ENCODE results near the gene TLCD5.

Gene TLCD5

DNA sequence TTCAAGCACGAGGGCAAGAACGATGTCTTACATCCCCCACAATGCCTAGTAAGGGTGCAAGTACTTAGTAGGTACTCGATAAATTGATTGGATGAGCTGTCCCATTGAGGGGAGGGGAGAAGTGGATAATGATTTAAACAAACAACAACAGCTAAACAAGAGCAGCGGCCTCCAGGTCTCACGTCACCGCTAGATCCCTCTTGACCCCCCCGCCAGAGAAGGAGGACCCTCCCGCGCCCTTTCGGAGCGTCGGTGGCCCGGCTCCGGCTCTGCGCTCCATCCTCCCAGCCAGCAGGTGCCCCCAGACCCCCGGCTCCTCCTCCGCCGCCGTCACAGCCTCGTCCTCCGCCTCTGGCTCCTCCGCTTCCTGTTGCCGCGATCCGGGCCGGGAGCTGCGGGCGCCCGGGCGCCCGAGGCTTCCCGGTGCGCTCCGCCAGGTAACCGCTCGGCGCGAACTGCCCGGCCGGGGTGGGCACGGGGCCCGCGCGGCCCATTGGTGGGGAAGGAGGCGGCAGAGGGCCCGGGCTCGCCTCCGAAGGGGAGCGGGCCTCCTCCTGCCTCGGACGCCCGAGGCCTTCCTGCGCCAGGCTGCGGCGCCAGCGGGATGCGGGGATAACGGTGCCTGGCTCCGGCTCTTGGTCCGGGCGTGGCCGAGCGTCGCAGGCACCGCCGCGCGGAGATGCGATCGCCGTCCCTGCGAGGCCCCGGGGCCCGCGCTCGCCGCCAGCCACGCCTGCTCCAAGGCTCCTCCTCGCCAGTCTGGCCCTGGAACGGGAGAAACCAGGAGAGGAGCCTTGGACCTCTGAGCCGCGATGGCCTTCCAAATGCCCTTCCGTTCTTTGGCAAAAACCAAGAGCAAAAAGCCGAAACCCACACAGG, at the start of gene TLCD5:
TSS of gene TLCD5 (plus strand) at position 368 of the 879 bp plus-strand sequence. CDS start 2,143 bp downstream, outside the sequence.
- no peak for DNase-seq (ENCODE audit: low read depth, low spot score)

DNA sequence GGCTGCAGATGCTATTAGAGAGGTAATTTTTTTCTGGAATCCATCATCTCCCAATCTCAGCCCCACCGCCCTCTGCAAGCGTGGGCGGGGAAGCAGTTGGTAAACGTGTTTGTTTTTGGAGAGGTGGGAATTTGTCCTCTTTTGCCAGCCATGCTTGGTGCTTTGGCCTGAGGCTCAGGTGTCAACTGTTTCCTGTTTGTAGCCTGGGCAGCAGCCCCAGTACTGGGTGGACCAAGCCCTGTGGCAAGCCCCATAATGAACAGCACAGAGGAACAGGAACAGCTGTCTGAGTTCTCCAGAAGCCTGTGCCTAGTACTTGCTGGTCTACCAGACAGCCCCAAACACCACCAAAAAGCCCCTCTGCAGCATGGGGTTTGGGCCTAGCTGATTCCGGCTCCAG, 45.6 kb upstream of the TLCD5 start:
- no peak for DNase-seq (ENCODE audit: low read depth, low spot score)

DNA sequence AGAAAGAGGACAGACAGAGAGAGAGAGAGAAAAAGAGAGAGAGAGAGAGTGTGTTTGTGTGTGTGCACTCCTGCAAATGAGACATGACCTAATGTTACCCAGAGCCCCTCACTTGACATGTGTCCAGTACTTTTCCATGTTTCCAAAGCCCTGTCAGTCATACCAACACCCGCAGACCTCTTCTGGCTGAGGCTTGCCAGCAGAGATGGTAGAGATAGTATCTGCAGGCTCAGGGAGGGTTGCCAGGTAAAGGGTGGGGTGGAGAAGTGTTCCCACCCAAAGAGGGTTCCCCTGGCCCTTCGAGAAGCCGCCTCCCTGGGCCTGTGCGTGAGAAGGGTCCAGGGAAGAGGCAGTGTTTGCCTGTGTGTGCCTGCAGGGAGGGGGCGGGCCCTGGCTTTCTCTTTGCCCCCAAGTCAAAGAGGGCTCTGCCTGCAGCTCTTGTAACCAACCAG, 44.5 kb upstream of the TLCD5 start:
- DNase-seq (ENCODE audit: low read depth, low spot score) = no peak

DNA sequence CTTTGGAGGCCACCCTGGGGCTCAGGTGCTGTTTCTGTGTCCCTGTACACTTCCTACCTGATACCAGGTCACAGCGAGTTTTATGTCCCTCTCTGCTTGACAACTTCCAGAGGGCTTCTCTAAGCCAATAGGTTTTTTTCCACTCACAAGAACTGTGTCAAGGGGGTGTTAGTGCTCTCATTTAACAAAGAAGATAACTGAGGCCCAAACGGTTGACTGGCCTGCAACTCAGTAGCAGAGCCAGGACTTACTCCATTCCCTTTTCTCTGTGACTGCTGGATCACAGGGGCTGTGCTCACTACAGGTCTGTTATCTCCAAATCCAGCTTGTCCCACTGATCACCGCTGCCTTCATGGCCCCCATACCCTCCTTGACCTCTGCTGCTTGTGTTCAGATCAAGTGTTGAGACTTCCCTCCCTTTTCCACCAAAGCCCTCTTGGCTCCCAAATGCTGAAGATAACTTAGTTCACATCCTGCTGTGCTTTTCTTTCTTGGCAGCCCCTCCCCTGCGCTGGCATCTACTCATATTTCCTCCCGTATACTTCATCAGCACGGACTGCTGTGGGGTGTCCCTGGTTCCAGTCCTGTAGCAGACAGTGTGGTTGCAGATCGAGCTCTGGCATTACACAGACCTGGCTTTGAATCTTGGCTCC, 43.8 kb upstream of the TLCD5 start:
- DNase-seq (ENCODE audit: low read depth, low spot score) = no peak

DNA sequence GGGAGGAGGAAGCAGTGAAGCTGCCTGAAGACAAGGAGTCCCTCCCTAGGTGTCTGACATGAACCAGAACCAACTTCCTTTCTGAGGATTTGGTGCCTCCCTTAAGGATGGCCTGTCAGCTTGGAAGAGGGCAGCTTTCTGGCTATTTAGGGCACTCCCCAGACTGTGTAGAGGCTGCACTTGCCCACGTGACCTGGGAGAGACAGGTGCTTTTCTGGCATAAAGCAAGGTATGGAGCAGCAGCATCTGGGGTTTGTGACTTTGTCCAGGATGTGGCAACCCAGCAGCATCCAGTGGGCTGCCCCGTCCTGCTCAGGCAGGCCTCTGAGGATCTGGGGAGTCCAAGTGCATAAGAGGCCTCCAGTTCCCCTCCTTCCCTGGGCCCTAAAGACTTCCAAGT, 42.0 kb upstream of the TLCD5 start:
- no peak for DNase-seq (ENCODE audit: low read depth, low spot score)

DNA sequence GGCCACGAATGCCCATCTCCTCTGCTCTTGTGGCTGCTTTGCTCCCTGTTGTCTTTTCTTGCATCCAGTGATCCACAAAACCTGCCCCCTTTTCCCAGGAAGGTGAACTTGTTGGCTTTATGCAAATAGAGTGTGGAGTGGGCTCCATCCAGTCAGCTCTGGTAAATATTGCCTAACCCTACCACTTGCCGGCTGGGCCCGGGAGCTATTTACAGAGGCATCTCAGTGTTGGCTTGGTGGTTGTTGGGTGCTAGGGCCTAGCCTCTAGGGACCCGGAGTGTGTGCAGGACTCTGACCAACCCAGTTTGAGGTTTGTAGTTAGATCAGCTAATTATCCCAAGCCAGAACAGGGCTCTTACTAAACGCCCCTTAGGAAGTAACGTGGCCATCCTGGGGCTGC, 40.8 kb upstream of the TLCD5 start:
- no peak for DNase-seq (ENCODE audit: low read depth, low spot score)

DNA sequence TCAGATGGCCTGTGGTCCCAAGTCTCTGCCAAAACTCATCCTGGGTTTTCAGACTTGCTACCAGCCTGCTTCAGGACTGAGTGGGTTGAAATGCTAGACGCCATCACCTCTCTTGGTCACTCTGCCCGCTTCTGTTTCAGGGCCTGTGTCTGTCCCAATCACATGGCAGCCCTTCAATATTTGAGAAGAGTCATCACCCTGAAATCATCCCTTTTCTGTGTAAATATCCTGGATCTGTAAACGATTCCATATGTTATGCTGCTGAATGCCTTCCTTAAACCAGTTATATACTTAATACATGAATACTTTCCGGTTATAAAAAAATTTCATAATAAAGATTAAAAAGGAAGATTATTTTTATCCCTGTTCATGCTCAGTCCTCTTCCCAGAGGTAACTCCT, 39.8 kb upstream of the TLCD5 start:
- no peak for DNase-seq (ENCODE audit: low read depth, low spot score)

DNA sequence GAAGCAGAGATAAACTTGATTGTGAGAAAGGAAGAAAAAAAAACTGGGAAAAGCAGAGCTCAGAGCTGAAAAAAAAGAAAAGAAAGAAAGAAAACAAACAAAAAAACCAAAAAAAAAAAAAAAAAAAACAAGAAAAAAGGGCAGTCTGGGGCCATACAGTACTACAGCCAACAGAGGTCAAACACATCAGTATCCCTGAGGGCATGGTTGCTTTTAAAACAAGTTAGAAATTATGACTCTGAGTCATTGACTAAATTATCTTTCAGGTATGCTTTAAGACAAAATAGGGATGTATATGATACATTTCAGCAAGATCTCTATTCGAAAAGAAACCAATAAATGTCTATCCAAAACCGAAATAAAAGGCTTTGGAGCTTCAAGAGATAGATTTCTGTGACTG, 37.1 kb upstream of the TLCD5 start:
- no peak for DNase-seq (ENCODE audit: low read depth, low spot score)

DNA sequence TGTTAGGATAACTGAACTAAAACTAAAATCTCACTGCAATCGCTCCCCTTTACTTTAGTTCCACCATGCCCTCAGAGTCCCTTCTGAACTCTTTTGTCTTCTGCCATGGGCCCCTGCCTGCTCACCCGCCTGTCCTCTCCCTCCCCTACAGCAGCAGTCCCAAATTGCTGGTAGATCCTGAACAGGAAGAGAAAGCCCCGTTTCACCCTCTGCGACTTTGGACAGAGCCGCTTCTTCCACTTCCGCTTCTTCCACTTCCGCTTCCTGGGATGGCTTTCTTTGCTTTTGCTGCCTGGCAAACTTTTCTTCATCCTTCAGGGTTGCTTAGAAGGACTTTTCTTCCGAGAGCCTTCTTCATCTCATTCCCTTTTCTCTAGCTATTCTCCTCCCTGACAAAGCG, 35.7 kb upstream of the TLCD5 start:
- DNase-seq (ENCODE audit: low read depth, low spot score) = no peak

DNA sequence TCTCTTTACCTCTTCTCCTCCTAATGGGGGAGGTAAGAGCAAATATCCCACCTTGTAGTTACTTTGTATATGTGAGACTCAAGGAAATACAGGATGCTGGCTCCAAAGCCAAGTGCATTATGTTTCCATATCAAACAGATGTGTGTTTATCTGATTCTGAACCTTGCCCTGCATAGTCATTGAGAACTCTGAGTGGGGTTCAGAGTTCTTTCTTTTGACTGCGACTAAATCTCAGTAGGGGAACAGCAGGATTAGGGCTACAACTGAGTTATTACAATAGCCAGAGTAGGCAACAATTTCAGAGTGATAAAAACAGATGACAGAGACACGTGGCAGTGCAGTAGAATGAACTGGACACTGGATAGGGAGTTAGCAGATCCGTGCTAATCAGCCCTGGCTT, 34.1 kb upstream of the TLCD5 start:
- no peak for DNase-seq (ENCODE audit: low read depth, low spot score)

DNA sequence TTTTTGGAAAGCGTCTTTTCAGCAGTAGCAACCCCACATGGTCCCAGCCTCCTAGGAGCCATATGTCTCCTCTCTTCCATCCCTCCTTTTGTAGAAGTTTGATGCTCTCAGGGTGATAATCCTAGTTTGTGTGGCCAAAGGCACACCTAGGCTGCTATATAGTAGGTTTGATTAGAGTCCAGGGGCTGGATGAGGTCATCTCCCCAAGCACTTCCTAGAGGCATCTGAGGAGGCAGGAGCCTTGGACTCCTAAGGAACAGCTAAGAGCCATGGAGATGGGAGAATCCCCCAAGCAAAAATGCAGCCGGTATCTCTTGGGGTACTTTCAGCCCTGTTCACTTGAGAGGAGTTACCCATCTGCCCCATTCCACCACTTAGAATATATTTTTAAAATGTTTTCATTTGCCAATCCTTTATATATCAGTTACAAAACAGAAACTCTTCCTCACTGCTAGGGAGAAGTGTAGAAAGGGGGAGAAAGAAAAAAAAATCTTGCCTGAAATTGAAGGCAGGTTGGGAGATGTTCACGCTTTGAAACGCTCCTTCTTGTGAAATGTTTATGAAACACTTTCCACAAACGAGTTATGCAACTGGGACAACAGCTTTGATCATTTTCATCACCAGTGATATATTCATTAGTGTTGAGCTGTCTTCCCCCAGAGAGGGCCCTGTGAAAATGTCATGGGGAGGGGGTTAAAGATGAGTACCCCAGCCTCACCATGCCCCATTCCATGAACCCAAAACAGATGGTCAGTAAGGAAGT, 31.9 kb upstream of the TLCD5 start:
- DNase-seq (ENCODE audit: low read depth, low spot score) = no peak

DNA sequence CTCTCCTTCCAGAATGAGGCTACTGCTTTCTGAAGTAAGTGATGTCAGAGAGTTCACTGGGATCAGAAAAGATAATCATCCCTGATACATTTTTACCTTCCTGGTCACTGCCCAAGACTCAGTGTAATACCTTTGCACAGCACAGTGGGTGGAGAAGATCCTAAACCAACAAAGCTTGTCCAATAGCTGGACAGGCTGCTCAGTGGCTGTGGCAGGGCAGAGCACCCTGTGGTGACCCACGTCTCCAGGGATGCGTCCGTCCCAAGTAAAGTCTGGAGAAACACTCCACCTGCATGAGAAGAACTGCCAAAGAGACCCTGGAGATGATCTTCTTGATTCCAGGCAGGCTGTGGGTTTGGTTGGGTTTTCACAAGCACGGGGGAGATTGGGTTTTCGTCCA, 31.0 kb upstream of the TLCD5 start:
- DNase-seq (ENCODE audit: low read depth, low spot score) = no peak

DNA sequence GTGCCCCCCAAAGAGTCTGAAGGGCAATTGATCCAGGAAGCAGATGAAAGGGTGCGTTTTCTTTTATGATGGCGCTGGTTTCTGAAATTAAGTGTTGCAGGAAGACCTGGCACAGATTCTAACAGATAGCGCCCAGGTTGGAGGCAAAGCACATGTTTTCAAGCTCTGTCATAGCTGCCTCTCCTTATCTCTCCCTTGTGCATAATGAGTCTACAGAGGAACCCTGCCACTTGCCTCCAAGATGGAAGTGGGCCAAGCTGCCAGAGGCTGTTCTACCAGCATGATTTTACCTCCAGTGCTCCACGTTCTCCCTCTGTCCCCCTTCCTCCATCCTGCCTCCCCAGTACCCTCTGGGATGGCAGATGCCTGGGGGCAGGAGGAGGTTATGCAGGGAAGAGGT, 30.0 kb upstream of the TLCD5 start:
- no peak for DNase-seq (ENCODE audit: low read depth, low spot score)

DNA sequence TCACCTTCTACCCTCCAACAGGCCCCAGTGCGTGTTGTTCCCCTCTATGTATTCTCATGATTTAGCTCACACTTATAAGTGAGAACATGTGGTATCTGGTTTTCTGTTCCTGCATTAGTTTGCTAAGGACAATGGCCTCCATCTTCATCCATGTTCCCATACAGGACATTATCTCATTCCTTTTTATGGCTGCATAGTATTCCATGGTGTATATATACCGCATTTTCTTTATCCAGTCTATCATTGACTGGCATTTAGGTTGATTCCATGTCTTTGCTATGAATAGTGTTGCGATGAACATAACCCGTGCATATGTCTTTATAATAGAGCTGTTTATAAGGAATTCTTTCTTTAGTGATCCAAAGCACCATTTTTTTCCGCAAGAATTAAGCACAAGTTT, 28.5 kb upstream of the TLCD5 start:
- DNase-seq (ENCODE audit: low read depth, low spot score) = no peak

DNA sequence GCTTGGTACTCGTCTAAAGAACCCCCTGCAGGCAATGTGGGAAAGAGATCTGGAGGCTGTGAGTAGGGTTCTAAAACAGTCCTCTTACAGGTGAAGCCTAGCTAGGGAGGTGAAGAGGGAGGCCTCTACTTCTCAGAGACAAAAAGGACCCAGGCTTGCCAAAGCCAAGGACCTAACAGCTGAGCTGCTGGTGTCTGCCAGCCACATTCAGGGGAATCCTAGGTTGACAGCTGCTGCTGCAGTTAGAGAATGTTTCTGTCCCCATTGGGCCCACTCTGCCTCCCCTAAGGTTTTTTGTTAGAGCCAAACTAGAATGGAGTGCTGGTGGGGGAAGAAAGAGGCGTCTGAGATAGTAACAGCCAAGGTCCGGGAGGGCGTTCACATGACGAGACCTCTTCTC, 26.6 kb upstream of the TLCD5 start:
- DNase-seq (ENCODE audit: low read depth, low spot score) = no peak

DNA sequence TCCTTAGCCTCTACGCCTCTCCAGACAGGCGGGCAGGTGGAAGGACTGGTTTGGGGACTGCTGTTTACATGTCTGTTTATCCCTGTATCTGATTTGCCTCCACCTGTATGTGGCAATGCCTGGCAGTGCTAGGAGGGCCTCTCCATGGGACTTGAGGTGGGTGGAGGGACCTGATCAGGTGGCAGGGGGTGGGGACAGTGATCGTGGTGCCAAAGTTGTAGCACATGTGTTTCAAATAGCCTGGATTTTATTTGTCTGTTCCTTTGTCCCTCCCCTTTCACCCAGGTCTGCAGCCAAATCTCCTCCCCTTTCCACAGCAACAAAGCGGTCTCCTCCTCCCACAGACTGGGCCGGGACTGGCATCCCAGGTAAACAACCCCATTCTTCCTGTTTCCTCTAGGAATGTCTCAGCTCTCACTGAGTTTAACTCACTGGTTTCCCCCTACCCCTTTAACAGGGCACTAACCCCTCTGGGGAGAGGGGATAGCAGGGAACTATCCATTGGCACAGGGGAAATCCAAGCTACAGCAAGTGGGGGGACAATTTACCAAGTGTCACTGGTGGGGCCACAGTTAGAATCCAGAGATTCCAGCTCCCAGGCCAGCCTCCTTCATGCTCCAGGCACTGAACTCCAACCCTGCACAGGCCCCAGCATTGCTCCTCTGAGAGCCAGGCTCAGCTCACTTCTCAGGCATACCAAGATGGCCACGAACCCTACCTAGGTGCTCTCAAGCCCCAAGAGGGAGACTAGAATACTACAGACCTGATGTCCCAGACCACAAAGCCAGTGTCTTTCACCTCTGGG, 22.9 kb upstream of the TLCD5 start:
- no peak for DNase-seq (ENCODE audit: low read depth, low spot score)

DNA sequence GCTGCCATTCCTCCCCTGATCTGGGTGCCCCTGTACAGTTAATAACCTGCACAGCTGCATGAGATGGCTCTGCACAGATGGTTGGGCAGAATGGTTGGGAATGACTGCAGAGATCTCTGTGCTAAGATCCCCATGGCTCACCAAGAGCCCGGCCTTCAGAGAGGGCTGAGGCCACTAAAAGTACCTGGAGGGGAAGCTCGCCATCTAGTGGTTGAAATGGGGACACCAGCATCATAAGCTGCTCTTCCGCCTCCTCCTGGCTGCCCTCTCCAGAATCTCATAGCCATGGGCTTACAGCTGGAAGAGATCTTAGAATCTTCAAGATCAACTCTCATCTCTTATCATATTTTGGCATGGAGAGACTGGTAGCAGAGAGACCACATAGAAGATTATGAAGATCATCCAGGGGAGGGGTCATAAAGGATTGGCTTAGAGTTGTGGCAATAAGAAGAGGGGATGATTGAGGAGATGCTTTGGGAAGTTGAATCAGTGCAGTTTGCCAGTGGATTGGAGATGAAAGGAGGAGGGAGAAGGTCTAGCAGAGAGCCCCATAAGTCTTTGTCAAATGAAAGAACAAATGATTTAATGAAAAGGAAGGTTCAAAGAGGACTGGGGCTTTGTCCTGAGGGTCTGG, 22.0 kb upstream of the TLCD5 start:
- no peak for DNase-seq (ENCODE audit: low read depth, low spot score)

DNA sequence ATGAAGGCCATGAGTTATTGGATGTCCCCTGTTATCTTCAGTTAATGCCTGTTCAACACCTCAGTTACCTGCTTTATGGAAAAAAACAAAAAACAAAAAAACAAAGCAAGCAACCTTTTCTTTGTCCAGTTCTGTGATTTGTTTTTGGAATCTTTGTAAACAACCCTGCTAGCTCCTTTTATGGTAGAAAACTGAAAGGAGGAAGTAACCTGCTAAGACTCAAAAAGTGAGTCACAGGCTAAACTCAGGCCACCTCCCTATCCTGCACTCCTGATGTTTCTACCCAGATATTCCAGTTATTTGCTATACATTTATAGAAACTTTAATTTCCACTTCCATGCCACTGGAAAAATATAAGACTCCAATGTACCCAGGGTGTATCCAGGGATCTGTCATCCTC, 20.6 kb upstream of the TLCD5 start:
- no peak for DNase-seq (ENCODE audit: low read depth, low spot score)

DNA sequence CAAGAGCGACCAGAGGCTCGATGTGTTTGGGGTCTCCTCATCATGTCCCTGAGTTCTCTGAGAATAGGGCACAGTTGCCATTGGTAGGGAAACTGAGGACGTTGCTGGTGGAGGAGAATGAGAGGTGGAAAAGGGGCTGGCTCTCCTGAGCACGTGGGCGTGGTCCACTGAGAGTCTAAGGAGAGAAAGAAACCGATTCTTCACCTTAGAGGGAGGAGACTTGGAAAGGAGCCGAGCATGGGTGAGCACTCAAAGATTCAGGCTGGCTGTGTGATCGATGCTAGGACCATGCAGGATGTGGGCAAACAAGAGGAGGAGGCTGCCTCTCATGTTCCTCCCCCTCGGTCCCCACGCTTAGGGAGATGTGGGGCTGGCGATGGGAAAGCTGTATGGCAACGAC, 19.8 kb upstream of the TLCD5 start:
- DNase-seq (ENCODE audit: low read depth, low spot score) = no peak

DNA sequence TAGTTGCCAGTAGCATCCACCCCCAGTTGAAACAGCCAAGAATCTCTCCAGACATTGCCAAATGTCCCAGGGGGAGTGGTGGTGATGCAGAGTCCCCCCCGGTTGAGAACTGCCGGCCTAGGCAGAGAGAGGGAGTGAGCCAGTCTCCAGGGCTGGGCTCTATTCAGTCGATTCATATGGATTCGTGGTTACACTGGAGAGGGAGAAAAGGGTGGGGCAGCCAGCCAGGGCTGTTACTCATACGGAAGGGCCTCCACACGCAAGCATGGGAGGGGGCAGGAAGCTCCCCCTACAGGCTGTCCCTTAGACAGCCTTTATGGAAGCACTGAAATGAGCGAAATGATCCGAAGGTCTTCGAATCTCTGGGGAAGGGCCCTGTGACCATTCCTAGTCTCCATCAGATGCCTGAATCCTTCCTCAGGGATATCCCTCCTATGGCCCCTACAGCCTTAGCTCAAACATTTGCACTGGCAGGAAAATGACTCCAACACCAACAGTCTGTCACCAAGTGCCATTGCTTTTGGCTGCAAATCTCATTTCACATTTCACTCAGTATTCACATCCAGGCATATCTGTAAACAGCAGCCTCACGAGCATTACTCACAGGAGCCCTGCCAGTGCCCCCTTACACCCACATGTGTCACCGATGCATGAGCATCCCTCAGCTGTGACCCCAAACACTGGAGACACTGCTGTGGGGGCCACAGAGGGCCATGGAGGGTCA, 18.4 kb upstream of the TLCD5 start:
- no peak for DNase-seq (ENCODE audit: low read depth, low spot score)
